ENCODE results near the gene TENM4.
"Not testable (repeated sequence)": the region's sequence is repeated elsewhere in the genome, so short reads cannot be mapped to it uniquely, and the experiment has no call there.

The TENM4 gene

DNA sequence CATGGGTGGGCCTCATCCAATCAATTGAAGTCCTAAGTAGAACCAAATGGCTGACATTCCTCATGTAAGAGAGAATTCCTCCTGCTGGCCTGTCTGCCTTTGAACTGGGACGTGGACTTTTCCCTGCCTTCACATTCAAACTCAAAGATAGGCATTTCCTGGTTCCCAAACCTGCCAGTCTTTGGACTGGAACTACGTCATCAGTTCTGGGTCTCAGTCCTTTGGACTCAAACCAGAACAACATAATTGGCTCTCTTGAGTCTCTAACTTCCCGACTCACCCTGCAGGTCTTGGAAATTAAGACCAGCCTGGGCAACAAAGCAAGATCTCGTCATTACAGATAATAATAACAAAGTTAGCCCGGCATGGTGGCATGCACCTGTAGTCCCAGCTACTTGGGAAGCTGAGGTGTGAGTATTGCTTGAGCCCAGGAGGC lies 827.4 kb downstream of the TENM4 start:
- no peak for DNase-seq
- in situ Hi-C loops (cut with HindIII; ENCODE audit: low pct_ligation_motif_present, low pct_unique_long_range_greater_than_20kb, low sequenced_read_pairs) = no loop called here

GRCh38 chr11:78612721-78613377 lies 828.0 kb downstream of the TENM4 start:
- in situ Hi-C loops (cut with HindIII; ENCODE audit: low pct_ligation_motif_present, low pct_unique_long_range_greater_than_20kb, low sequenced_read_pairs) = no loop called here
- no peak for DNase-seq

GRCh38 chr11:78609321-78609720 lies 831.5 kb downstream of the TENM4 start:
- in situ Hi-C loops (cut with HindIII; ENCODE audit: low pct_ligation_motif_present, low pct_unique_long_range_greater_than_20kb, low sequenced_read_pairs); DNase-seq: not testable (repeated sequence)

GRCh38 chr11:78607696-78608095 lies 833.1 kb downstream of the TENM4 start:
- in situ Hi-C loops (cut with HindIII; ENCODE audit: low pct_ligation_motif_present, low pct_unique_long_range_greater_than_20kb, low sequenced_read_pairs) = no loop called here

GRCh38 chr11:78606667-78607066 lies 834.2 kb downstream of the TENM4 start:
- in situ Hi-C loops (cut with HindIII; ENCODE audit: low pct_ligation_motif_present, low pct_unique_long_range_greater_than_20kb, low sequenced_read_pairs) = no loop called here
- no peak for DNase-seq

More at GRCh38 chr11:78607696-78608095, 833.1 kb downstream of the TENM4 start:
- DNase-seq = no peak

DNA sequence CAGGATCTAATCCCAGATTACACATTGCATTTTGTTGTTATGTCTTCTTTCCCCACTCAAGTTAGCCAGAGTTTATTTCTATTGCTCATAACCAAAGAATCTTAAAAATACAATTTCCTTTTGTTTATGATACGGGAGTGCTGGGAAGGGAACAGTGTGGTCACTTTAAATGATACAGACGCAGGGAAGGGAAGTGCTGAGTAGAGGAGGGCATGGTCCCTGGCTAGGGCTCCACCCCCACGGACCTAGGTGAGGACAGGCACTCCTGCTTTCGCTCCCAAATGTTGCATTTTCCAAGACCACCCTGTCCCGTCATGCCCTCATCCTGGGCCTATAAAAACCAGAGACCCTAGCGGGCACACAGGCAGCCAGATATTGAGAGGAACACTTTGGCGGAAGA lies 835.5 kb downstream of the TENM4 start:
- no peak for DNase-seq
- in situ Hi-C loops (cut with HindIII; ENCODE audit: low pct_ligation_motif_present, low pct_unique_long_range_greater_than_20kb, low sequenced_read_pairs) = no loop called here

GRCh38 chr11:78603792-78604191 lies 837.0 kb downstream of the TENM4 start:
- in situ Hi-C loops (cut with HindIII; ENCODE audit: low pct_ligation_motif_present, low pct_unique_long_range_greater_than_20kb, low sequenced_read_pairs) = no loop called here
- no peak for DNase-seq

Data from ACHN (cell line).